H1 (cell line): ENCODE data around the gene C1orf115. TPM values are rescaled to one million over a fixed set of nuclear protein-coding genes. Genes with fewer than 3 reads are reported as not detected.

Experiments used
- CTCF ChIA-PET: fragments of 300-600 bp; sonication (Branson Sonifier 250); formaldehyde crosslinking; loops from one replicate; lab custom pipeline; 2021; ENCODE audit not compliant: partially characterized antibody; lab: Charles Lee
- POLR2A ChIA-PET: fragments of 300-600 bp; sonication (Branson Sonifier 250); formaldehyde crosslinking; loops from one replicate; lab custom pipeline; 2021; ENCODE audit warnings: inconsistent platforms; ENCODE audit not compliant: partially characterized antibody; lab: Charles Lee
- DNase-seq, 2 experiments: peaks; one replicate each; pipeline versions ENCODE4 v3.0.0 to v3.0.0-alpha.2; 2010 to 2022; ENCODE audit warnings: low spot score in 2 of 2, low read depth in 1 of 2, mixed read lengths in 1 of 2
- FAIRE-seq: peaks from 2 replicates; lab custom pipeline; 2011; peaks lifted over from hg19 to GRCh38; lab: Jason Lieb, UNC
- H2AFZ ChIP-seq: 2 replicates; pipeline ENCODE4 v1.8.1; 2012; ENCODE audit warnings: low read length, inconsistent platforms
- H2AK5ac ChIP-seq: 2 replicates; pipeline ENCODE4 v1.6.1; 2013; ENCODE audit warnings: low read depth, low read length
- H2BK120ac ChIP-seq: replicated peaks from 2 replicates; pipeline ENCODE3; 2013; ENCODE audit warnings: low read depth, low read length, inconsistent platforms
- H2BK12ac ChIP-seq: 2 replicates; pipeline ENCODE4 v1.6.1; 2013; ENCODE audit warnings: low read depth, low read length
- H2BK15ac ChIP-seq: 2 replicates; pipeline ENCODE4 v1.6.1; 2013; ENCODE audit warnings: low read length
- H2BK20ac ChIP-seq: 2 replicates; pipeline ENCODE4 v1.6.1; 2013; ENCODE audit warnings: low read length
- H2BK5ac ChIP-seq: 2 replicates; pipeline ENCODE4 v1.6.1; 2013; ENCODE audit warnings: low read depth, low read length
- H3K14ac ChIP-seq: 2 replicates; pipeline ENCODE4 v1.6.1; 2013; ENCODE audit warnings: inconsistent platforms; ENCODE audit not compliant: insufficient read length
- H3K18ac ChIP-seq: 2 replicates; pipeline ENCODE4 v1.6.1; 2013; ENCODE audit warnings: low read length; ENCODE audit errors: extremely low read depth
- H3K23ac ChIP-seq: 2 replicates; pipeline ENCODE4 v1.6.1; 2013; ENCODE audit warnings: inconsistent platforms; ENCODE audit not compliant: insufficient read length
- H3K23me2 ChIP-seq: 2 replicates; pipeline ENCODE4 v1.6.1; 2013; ENCODE audit warnings: low read depth, low read length
- H3K27ac ChIP-seq: 2 replicates; pipeline ENCODE4 v1.6.1; 2011; ENCODE audit warnings: low read depth, low read length, inconsistent platforms
- H3K27me3 ChIP-seq, 4 experiments: replicated peaks in 1 of 4; 1 replicate in 1 of 4; 2 replicates in 3 of 4; pipeline versions ENCODE4 v1.6.1 to v1.8.1; 2011 to 2013; ENCODE audit warnings: low read length in 3 of 4, mild to moderate bottlenecking in 3 of 4, inconsistent platforms in 2 of 4, mixed read lengths in 2 of 4, moderate library complexity in 1 of 4; ENCODE audit not compliant: control insufficient read depth in 3 of 4, insufficient read depth in 3 of 4; ENCODE audit errors: extremely low read depth in 1 of 4
- H3K36me3 ChIP-seq, 4 experiments: 2 replicates each; pipeline versions ENCODE4 v1.6.1 to v1.8.1; 2011 to 2013; ENCODE audit warnings: mild to moderate bottlenecking in 4 of 4, low read length in 3 of 4, moderate library complexity in 2 of 4, control low read depth in 1 of 4, inconsistent platforms in 1 of 4; ENCODE audit not compliant: insufficient read depth in 4 of 4, control insufficient read depth in 2 of 4
- H3K4ac ChIP-seq: replicated peaks from 2 replicates; pipeline ENCODE3; 2013; ENCODE audit warnings: low read length, low read depth, mixed read lengths, inconsistent platforms; ENCODE audit not compliant: insufficient read length
- H3K4me1 ChIP-seq, 4 experiments: replicated peaks in 1 of 4; 1 replicate in 1 of 4; 2 replicates in 3 of 4; pipeline versions ENCODE4 v1.6.1 to v1.8.1; 2011 to 2013; ENCODE audit warnings: low read length in 3 of 4, inconsistent platforms in 2 of 4, mixed read lengths in 1 of 4; ENCODE audit not compliant: insufficient read depth in 4 of 4, control insufficient read depth in 3 of 4
- H3K4me2 ChIP-seq, 2 experiments: 2 replicates each; pipeline versions ENCODE4 v1.6.1 to v1.8.1; 2011 to 2013; ENCODE audit warnings: low read depth in 2 of 2, low read length in 2 of 2, control low read depth in 1 of 2, inconsistent platforms in 1 of 2, mild to moderate bottlenecking in 1 of 2; ENCODE audit not compliant: insufficient read depth in 1 of 2
- H3K4me3 ChIP-seq, 4 experiments: fragments of 200-600, 300-600 bp in 1 of 4; sonication (generic), shearing (Covaris generic), sonication (Bioruptor Twin) in 1 of 4; 2 replicates each; pipeline versions ENCODE4 v1.5.1 to v1.8.1; 2011 to 2016; ENCODE audit warnings: low read length in 4 of 4, low read depth in 3 of 4, control low read depth in 2 of 4, inconsistent platforms in 2 of 4, mild to moderate bottlenecking in 2 of 4, mixed read lengths in 1 of 4, moderate library complexity in 1 of 4; ENCODE audit not compliant: insufficient read depth in 2 of 4; ENCODE audit errors: extremely low read depth in 1 of 4
- H3K56ac ChIP-seq: replicated peaks from 2 replicates; pipeline ENCODE3; 2013; ENCODE audit warnings: low read depth, mild to moderate bottlenecking, mixed read lengths, low read length, inconsistent platforms; ENCODE audit not compliant: insufficient read length
- H3K79me1 ChIP-seq: 2 replicates; pipeline ENCODE4 v1.6.1; 2013; ENCODE audit warnings: low read depth, low read length, control low read depth
- H3K79me2 ChIP-seq, 2 experiments: 2 replicates each; pipeline versions ENCODE4 v1.6.1 to v1.8.1; 2012 to 2013; ENCODE audit warnings: low read length in 2 of 2, mild to moderate bottlenecking in 2 of 2, inconsistent platforms in 1 of 2; ENCODE audit not compliant: insufficient read depth in 2 of 2, control insufficient read depth in 1 of 2
- H3K9ac ChIP-seq, 4 experiments: replicated peaks in 1 of 4; 1 replicate in 1 of 4; 2 replicates in 3 of 4; pipeline versions ENCODE4 v1.6.1 to v1.8.1; 2011 to 2013; ENCODE audit warnings: low read depth in 3 of 4, low read length in 3 of 4, control low read depth in 2 of 4, mild to moderate bottlenecking in 2 of 4, moderate library complexity in 2 of 4, inconsistent platforms in 1 of 4; ENCODE audit errors: extremely low read depth in 1 of 4
- H3K9me3 ChIP-seq, 2 experiments: 2 replicates each; pipeline versions ENCODE4 v1.6.1 to v1.8.1; 2012 to 2013; ENCODE audit warnings: mild to moderate bottlenecking in 2 of 2, moderate library complexity in 2 of 2, control low read depth in 1 of 2, inconsistent platforms in 1 of 2, low read depth in 1 of 2, low read length in 1 of 2, mixed read lengths in 1 of 2; ENCODE audit not compliant: insufficient read depth in 2 of 2
- H4K20me1 ChIP-seq, 2 experiments: replicated peaks in 1 of 2; 2 replicates each; pipeline versions ENCODE3 to v1.8.1; 2011 to 2013; ENCODE audit warnings: inconsistent platforms in 2 of 2, low read length in 2 of 2, mild to moderate bottlenecking in 1 of 2; ENCODE audit not compliant: insufficient read depth in 2 of 2, control insufficient read depth in 1 of 2
- H4K5ac ChIP-seq: 2 replicates; pipeline ENCODE4 v1.6.1; 2013; ENCODE audit warnings: low read length, low read depth, mixed read lengths, inconsistent platforms; ENCODE audit not compliant: insufficient read length
- H4K8ac ChIP-seq: 2 replicates; pipeline ENCODE4 v1.8.0; 2013; ENCODE audit warnings: mild to moderate bottlenecking, moderate library complexity, low read length, inconsistent platforms; ENCODE audit not compliant: insufficient read depth; ENCODE audit errors: extremely low read depth
- H4K91ac ChIP-seq: replicated peaks from 2 replicates; pipeline ENCODE3; 2013; ENCODE audit warnings: low read length, mixed read lengths, inconsistent platforms; ENCODE audit not compliant: insufficient read length
- BCL11A ChIP-seq, 2 experiments: IDR thresholded peaks; one replicate each; pipeline ENCODE4 v1.6.1; 2011; ENCODE audit warnings: low read depth in 2 of 2, low read length in 2 of 2, mild to moderate bottlenecking in 2 of 2
- CHD1 ChIP-seq: IDR thresholded peaks from 2 replicates; pipeline ENCODE4 v1.6.1; 2012; ENCODE audit warnings: low read depth, low read length, improper control_type of control experiment
- EGR1 ChIP-seq: IDR thresholded peaks from 2 replicates; pipeline ENCODE4 v1.6.1; 2011; ENCODE audit warnings: low read depth, low read length, borderline replicate concordance
- JUN ChIP-seq: IDR thresholded peaks from 2 replicates; pipeline ENCODE4 v1.6.1; 2011; ENCODE audit warnings: low read depth, mild to moderate bottlenecking, improper control_type of control experiment, low read length
- RNF2 ChIP-seq: fragments of 200-900, 300-1000 bp; sonication (generic); IDR thresholded peaks from 2 replicates; pipeline ENCODE4 v1.7.1; 2016; ENCODE audit warnings: borderline replicate concordance, low read depth, mild to moderate bottlenecking, antibody characterized with exemption, low read length; ENCODE audit not compliant: poor library complexity, severe bottlenecking; ENCODE audit errors: missing control alignments
- TAF7 ChIP-seq: optimal IDR thresholded peaks from 2 replicates; pipeline ENCODE3; 2011; ENCODE audit warnings: low read depth, mild to moderate bottlenecking, inconsistent platforms, low read length, moderate library complexity, borderline replicate concordance
- TBP ChIP-seq: IDR thresholded peaks from 2 replicates; pipeline ENCODE4 v1.6.1; 2011; ENCODE audit warnings: low read depth, low read length, improper control_type of control experiment
- ZNF274 ChIP-seq: IDR thresholded peaks from 2 replicates; pipeline ENCODE4 v1.7.0; 2012; ENCODE audit warnings: low read length, borderline replicate concordance; ENCODE audit errors: extremely low read depth
- WGBS, 2 experiments: shearing (Covaris generic) in 1 of 2; methylation state at CpG; one replicate each; pipeline versions ENCODE4 v1.1.6 to v1.1.7; 2013 to 2015; ENCODE audit warnings: low lambda C conversion rate in 2 of 2, mixed read lengths in 2 of 2, inconsistent platforms in 1 of 2, low coverage in 1 of 2, missing lambda C conversion rate in 1 of 2; ENCODE audit not compliant: insufficient replicate concordance in 2 of 2, insufficient coverage in 1 of 2, insufficient read length in 1 of 2; ENCODE audit errors: extremely low coverage in 1 of 2, missing lambda C conversion rate in 1 of 2; 5-methylcytosine and 5-hydroxymethylcytosine counted together
- polyA plus RNA-seq, 7 experiments: library from polyadenylated mRNA; depleted of rRNA in 3 of 7; stranded (reverse) in 5 of 7; unstranded in 2 of 7; fragments of >200 nt in 5 of 7; fragments of 200-250 nt in 2 of 7; gene quantifications; 1 replicate in 5 of 7; 2 replicates in 1 of 7; 4 replicates in 1 of 7; pipeline versions ENCODE4 v1.2.1 to v1.2.3, GENCODE V29; 2011 to 2013; ENCODE audit warnings: missing spikeins in 2 of 7, mixed read lengths in 2 of 7
- total RNA-seq: library from RNA; stranded (reverse); fragmentation: NEBNext Ultra II Directional; extraction: Animal tissue kit (Norgen Biotek cat#: 25700); gene quantifications from 2 replicates; pipeline ENCODE4 v1.2.1, GENCODE V29; 2021

Gene C1orf115
- total and polyA plus RNA-seq, 2 of the 8 experiments (the other 6 are each of a cell fraction or from before 2014, with no cell fraction given): 3.5 to 5.6 TPM

- Histone ChIP-seq H4K91ac (no peak overlapping the region), H2BK20ac (no peak overlapping the region), H4K8ac (no peak overlapping the region), H3K4me1 (peaks cover 0 to under 1% (median 0%) of the 10 kb centered on the region in 4 experiments; a peak in 1 of 7 replicates), H3K36me3 (no peaks in the 10 kb centered on the region), H4K20me1 (no peaks in the 10 kb centered on the region), H3K23me2 (no peaks in the 10 kb centered on the region; the same call in 1 of the 2 replicates), H2BK5ac (no peak overlapping the region), H3K27me3 (peaks cover 0 to 15% (median 4%) of the 10 kb centered on the region in 4 experiments; a peak in 5 of 7 replicates), H2BK15ac (no peak overlapping the region), H3K56ac (no peak overlapping the region), H2BK12ac (no peak overlapping the region), H2AFZ (no peak overlapping the region), H3K4me3 (no peak overlapping the region), H4K5ac (no peak overlapping the region), H3K9ac (no peak overlapping the region), H3K14ac (no peak overlapping the region), H3K18ac (no peak overlapping the region), H3K79me1 (no peaks in the 10 kb centered on the region), H3K9me3 (no peaks in the 10 kb centered on the region), H2AK5ac (no peak overlapping the region), H3K23ac (no peak overlapping the region), H3K79me2 (no peaks in the 10 kb centered on the region), H2BK120ac (no peak overlapping the region), H3K27ac (no peak overlapping the region), H3K4me2 (no peak overlapping the region), H3K4ac (no peak overlapping the region)
- WGBS, 2 experiments: 82% methylated on average over 1 of the region's 1 CpG; no CpG with 5 or more reads in 1 of the 2 experiments
- CTCF ChIA-PET: interaction anchor here (1.1 to 2.5 kb wide), 6 partner anchors 8 to 62 kb away, joined by 3 to 9 read pairs (median 5); no protein-coding TSS in a partner anchor
- no peak for FAIRE-seq
- DNase-seq: no peak
- POLR2A ChIA-PET: interaction anchor here (0.7 to 1.3 kb wide), 3 partner anchors 9 to 45 kb away, joined by 3 to 4 read pairs (median 4); partner anchors contain the start of gene MTARC1
- TF ChIP-seq CHD1 (no peak), EGR1 (no peak), BCL11A (IDR thresholded peaks at IDR 0.05; ENCODE audit: low read depth in 2 of 2, low read length in 2 of 2) (no peak), TBP (no peak), ZNF274 (no peak), TAF7 (no peak), RNF2 (no peak), JUN (no peak)
These were observed 51.7 kb downstream of the C1orf115 start for GRCh38 chr1:220741825-220742224.
